H54 (cell line): ENCODE results near the gene APBA2.

Source experiments
- DNase-seq: peaks from one replicate; pipeline ENCODE4 v3.0.0; 2011; ENCODE audit warnings: low spot score, mixed read lengths; ENCODE audit not compliant: insufficient read length
- FAIRE-seq: peaks from 3 replicates; lab custom pipeline; 2011; peaks lifted over from hg19 to GRCh38; lab: Jason Lieb, UNC
- POLR2A ChIP-seq: IDR thresholded peaks from 2 replicates; pipeline ENCODE4 v1.6.1; 2011; ENCODE audit warnings: low read depth, mild to moderate bottlenecking, low read length

Gene APBA2

GRCh38 chr15:29121369-29121656 lies 235.5 kb downstream of the APBA2 start:
- FAIRE-seq (no peak), DNase-seq (no peak)
- no peak for TF ChIP-seq POLR2A

GRCh38 chr15:29121907-29122306 lies 236.1 kb downstream of the APBA2 start:
- FAIRE-seq: no peak
- TF ChIP-seq POLR2A: no peak
- no peak for DNase-seq

DNA sequence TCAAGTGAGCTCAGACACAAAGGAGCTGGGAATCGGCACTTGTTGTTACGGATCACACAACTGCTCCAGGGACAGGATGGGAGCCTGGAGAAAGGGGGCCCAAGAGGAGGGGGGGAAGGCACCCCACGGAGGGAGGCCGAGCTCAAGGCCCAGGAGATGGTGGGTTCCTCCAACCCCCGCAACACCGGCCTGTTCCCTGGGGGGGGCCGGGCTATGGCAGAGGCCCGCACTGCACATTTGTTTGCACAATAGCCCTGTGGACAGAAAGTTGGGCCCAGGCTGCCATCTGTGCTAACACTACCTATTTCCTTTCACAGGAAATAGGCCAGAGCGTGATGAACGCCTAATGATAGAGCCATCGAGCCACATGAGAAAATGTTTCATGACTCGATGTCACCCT lies 236.7 kb downstream of the APBA2 start:
- DNase-seq: no peak
- no peak for FAIRE-seq
- no peak for TF ChIP-seq POLR2A

DNA sequence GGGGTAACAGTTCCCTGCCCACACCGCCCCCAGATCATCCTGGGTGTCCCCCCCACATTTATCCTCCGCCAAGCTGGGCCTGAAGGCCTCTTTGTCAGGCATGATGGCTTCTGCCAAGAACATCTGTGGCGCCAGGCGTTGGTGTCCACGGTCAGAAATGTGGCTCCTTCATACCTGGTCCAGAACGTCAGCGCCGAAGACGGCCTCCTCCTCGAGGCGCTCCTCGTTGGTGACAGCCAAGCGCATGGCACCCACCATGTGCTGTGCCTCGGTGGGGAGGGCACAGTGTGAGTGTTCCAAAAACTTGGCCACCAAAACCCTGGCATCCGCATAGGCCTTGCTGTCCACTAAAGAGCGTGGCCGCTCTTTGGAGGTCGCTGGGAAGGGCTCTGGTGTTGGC lies 237.4 kb downstream of the APBA2 start:
- TF ChIP-seq POLR2A: no peak
- DNase-seq (no peak), FAIRE-seq (no peak)

GRCh38 chr15:29123991-29124390 lies 238.2 kb downstream of the APBA2 start:
- FAIRE-seq (no peak), DNase-seq (no peak)
- no peak for TF ChIP-seq POLR2A

DNA sequence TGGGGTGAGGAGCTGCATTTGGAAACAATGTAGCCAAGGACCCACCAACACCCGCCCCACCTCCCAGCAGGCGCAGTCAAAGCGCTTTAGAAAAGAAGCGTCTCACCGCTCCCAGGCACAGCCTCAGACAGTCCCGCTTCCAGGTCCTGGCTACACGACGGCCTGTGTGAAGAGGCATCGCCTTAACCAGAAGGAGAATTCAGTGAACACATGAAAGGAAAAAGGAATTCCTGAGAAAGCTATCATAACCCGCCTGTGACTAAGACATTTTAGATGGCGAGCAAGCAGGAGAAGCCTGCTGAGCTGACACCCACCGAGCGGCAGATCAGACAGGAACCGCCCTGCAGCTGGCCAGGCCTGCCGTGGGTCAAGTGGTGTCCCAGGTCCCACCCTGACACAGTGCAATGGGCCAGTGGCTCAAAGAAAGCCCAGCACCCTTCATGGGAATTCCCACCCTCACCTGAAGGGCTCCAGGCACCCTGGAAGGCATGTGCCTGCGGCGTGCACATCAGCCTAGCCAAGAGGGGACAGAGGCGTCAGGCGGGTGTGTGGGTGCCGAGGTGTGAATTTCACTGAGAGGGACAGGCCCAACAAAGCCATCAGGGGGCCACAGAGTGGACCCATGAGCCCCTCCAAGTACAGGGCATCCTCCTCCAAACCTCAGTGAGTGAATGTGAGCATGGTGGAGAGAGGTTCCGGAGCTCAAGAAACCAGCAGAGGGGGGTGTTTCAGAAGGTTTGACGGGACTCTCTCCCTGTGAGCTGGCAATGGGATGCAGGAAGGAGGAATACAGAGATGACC lies 239.0 kb downstream of the APBA2 start:
- DNase-seq: no peak
- no peak for FAIRE-seq
- TF ChIP-seq POLR2A: no peak

DNA sequence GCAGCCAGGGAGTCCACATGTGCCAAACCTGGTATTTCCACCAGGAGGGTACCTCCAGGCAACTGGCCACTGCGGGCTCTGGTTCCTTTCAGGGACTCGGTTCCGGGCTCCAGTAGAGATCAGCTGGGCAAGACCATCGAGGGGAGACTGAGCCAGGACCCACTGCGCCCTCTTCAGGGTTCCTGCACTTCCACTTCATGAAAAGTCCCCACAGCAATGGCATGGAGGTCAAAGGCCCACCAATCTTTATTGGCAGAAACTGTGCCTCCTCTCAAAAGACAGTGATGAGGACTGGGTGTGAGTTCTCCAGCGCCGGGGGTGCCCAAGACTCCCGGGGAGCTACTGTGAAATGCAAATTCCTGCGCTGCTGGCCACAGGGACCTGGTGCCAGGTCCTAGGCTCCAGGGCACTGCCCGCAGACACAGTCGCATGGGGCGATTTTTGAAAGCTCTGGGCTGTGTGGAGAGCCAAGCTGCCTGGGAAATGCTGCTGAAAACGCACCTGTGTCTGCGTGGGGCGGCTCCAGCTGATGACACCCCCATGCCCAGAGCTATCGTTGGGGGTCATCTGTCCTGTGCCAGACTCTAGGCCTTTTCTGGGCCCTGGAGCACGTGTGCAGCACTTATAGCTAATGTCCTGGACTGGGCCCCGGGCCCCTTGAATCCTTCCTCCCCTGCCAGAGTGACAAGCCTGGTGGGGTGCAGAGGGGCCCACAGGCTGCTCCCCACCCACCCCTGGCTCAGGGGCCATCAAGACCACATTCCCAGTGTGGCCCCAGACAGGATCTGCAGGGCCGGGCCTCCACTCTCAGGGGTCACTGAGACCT lies 239.8 kb downstream of the APBA2 start:
- no peak for TF ChIP-seq POLR2A
- no peak for DNase-seq
- FAIRE-seq: no peak

GRCh38 chr15:29126208-29126536 lies 240.4 kb downstream of the APBA2 start:
- no peak for FAIRE-seq
- no peak for TF ChIP-seq POLR2A
- DNase-seq: no peak

GRCh38 chr15:29126821-29127461 lies 241.2 kb downstream of the APBA2 start:
- no peak for DNase-seq
- no peak for FAIRE-seq
- no peak for TF ChIP-seq POLR2A

GRCh38 chr15:29127506-29128430 lies 242.0 kb downstream of the APBA2 start:
- no peak for TF ChIP-seq POLR2A
- DNase-seq: no peak
- FAIRE-seq: no peak

DNA sequence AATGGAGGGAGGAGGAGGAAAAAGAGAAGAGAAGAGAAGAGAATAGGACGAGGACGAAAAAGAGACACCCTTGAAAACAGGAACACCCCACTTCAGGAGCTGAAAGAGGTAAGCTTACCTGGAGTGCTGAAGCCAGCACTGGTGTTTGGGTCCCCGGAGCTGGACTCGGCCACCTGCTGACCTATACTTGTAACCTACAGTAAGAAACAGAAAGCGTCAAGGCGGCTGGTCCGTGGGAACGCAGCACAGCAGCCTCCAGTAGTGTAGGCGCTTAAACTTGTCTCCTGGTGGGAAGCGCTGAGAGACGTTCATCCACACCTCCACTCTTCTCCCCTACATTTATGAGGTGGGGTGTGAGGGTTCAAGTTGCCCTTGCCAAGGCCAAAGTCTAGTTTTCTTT lies 242.9 kb downstream of the APBA2 start:
- no peak for DNase-seq
- FAIRE-seq: no peak
- TF ChIP-seq POLR2A: no peak

DNA sequence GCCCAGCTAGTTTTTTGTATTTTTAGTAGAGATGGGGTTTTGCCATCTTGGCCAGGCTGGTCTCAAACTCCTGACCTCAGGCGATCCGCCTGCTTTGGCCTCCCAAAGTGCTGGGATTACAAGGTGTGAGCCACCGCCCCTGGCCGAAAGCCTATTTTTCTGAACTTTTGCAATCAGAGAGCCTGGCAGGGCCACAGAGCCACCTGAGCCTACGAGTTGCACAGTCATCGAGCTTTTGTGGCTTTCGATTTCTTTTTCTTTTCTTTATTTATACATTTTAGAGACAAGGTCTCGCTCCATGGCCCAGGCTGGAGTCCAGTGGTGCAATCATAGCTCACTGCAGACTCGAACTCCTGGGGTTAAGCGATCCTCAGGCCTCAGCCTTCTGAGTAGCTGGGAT lies 243.4 kb downstream of the APBA2 start:
- no peak for TF ChIP-seq POLR2A
- FAIRE-seq (no peak), DNase-seq (no peak)

- DNase-seq: no peak
- TF ChIP-seq POLR2A: no peak
- no peak for FAIRE-seq
Observed at GRCh38 chr15:29129926-29130325, 244.2 kb downstream of the APBA2 start.

DNA sequence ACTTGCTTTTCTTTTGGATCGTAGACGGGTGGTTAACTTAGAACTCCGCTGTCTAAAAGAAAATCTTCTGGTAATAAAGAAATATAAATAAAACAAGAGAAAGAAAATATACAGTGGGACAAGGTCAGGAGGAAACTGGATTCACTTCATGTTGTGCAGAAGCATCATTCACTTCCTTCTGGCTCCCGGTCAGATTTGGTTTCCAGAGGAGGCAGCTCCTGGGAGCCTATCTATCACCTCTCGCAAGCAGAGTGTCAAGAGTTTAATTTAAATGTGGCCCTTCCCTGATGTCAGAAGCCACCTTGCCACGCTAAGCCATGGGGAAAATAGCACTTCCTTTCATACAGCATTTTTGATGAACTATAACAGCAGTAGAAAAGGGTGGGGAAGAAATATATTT lies 244.7 kb downstream of the APBA2 start:
- TF ChIP-seq POLR2A: no peak
- no peak for DNase-seq
- FAIRE-seq: no peak
